ENCODE measurements around the gene HLA-F. TPM values are rescaled to one million over a fixed set of nuclear protein-coding genes. Genes with fewer than 3 reads are reported as not detected.

HLA-F gene
- total RNA-seq: 100 to 1,000 TPM; 315 to 372 TPM

DNA sequence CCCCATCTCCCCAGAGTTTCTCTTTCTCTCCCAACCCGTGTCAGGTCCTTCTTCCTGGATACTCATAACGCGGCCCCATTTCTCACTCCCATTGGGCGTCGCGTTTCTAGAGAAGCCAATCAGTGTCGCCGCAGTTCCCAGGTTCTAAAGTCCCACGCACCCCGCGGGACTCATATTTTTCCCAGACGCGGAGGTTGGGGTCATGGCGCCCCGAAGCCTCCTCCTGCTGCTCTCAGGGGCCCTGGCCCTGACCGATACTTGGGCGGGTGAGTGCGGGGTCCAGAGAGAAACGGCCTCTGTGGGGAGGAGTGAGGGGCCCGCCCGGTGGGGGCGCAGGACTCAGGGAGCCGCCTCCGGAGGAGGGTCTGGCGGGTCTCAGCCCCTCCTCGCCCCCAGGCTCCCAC lies at the start of gene HLA-F:
HLA-F (plus strand) TSS at position 173 of the 404 bp plus-strand sequence; CDS start at position 203, 30 bp downstream.
- Mint-ChIP-seq H3K4me3 (peak within 1 kb of the TSS; percentile 85), H3K36me3 (ENCODE audit: low read depth) (peaks cover 43% of the 10 kb centered on the region), H3K9me3 (no peaks in the 10 kb centered on the region), H3K27me3 (no peaks in the 10 kb centered on the region), H3K4me1 (peaks cover 52% of the 10 kb centered on the region), H3K27ac (peak within 1 kb of the TSS; percentile 90)
- DNase-seq: peak; percentile 90
- POLR2A ChIA-PET: no interaction called here
- CTCF ChIA-PET: no interaction called here

DNA sequence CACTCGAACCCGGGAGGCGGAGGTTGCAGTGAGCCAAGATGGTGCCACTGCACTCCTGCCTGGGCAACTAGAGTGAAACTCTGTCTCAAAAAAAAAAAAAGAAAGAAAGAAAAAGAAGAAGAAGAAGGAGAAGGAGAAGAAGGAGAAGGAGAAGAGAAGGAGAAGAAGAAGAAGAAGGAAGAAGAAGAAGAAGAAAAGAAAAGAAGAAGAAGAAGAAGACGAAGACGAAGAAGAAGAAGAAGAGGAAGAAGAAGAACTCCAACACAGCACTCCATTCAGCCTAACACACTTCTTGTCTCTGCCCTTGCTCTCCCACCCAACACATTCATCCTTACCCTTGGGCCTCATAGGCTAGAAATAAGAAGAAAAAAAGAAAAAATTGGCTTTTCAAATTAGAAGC lies 49.2 kb upstream of the HLA-F start:
- no peaks in the 10 kb centered on the region for H3K9me3 Mint-ChIP-seq
- ChIA-PET POLR2A (no interaction called here), CTCF (interaction anchor here (1.2 to 2.9 kb wide), 2 partner anchors 11 to 24 kb away, joined by 3 to 17 read pairs; no protein-coding TSS in a partner anchor)
- no peaks in the 10 kb centered on the region for H3K36me3 Mint-ChIP-seq (ENCODE audit: low read depth)
- no peak for DNase-seq
- H3K27me3 Mint-ChIP-seq: peaks cover 7% of the 10 kb centered on the region
- no peak overlapping the region for H3K4me3 Mint-ChIP-seq
- H3K4me1 Mint-ChIP-seq: peaks cover 11% of the 10 kb centered on the region
- H3K27ac Mint-ChIP-seq: no peak overlapping the region

DNA sequence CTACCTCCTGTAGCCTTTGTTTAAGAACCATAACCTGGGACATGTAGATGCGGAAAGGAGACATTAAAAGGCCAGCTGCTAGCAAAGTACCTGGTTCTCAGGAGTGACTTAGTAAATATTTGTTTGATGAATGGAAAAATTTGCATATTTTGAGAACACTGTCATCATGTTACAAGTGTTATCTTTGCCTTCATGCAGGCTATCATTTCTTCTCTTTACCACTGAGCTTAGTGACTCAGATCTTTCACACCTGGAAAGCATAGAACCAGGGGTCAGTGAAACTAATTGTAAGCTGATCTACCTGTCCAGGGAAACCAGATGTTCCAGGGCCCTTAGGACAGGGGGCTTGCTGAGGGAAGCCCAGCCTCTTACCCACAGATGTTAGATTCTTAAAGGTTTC lies 47.7 kb upstream of the HLA-F start:
- H3K36me3 Mint-ChIP-seq (ENCODE audit: low read depth): no peaks in the 10 kb centered on the region
- ChIA-PET CTCF (interaction anchor here (0.6 to 2.3 kb wide), 5 partner anchors 9 to 154 kb away, joined by 3 to 9 read pairs (median 5); no protein-coding TSS in a partner anchor), POLR2A (no interaction called here)
- peaks cover 5% of the 10 kb centered on the region for H3K27me3 Mint-ChIP-seq
- DNase-seq: no peak
- no peak overlapping the region for H3K27ac Mint-ChIP-seq
- H3K9me3 Mint-ChIP-seq: no peaks in the 10 kb centered on the region
- H3K4me1 Mint-ChIP-seq: peaks cover 11% of the 10 kb centered on the region
- H3K4me3 Mint-ChIP-seq: no peak overlapping the region

DNA sequence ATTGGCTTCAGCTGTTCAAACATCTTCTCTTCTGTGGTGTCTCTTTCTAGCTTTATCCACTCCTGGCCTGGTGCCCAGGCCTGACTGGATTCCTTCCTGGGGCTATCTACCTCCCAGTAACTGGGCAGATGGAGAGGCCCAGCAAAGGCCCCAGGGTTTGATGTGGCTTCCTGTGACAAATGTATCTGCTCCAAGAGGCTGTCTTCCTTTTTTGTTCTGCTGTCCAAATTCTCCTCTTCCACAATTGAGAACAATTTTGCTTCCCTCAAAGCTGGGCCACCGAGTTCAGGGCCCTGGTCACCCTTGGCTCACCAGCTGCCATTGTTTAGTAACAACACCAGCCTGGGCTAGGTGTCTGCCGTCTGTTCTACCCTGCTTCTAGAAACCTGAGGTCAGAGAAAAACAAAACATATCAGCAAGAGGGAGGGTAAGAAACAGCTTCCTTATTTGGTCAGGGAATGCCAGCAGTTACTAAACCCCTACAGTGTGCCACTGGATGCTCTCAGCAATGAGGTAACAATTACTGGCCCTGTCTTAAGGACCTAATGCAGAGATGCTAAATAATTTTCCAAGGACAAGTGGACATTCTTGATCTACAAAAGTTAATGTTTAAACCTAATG lies 46.1 kb upstream of the HLA-F start:
- Mint-ChIP-seq H3K36me3 (ENCODE audit: low read depth) (no peaks in the 10 kb centered on the region), H3K27ac (peak overlapping the region; percentile 47), H3K27me3 (no peaks in the 10 kb centered on the region), H3K4me3 (no peak overlapping the region), H3K4me1 (peaks cover 11% of the 10 kb centered on the region), H3K9me3 (no peaks in the 10 kb centered on the region)
- CTCF ChIA-PET: interaction anchor here (2.0 to 2.3 kb wide), 2 partner anchors 23 to 27 kb away, joined by 6 to 9 read pairs; no protein-coding TSS in a partner anchor
- DNase-seq: no peak
- POLR2A ChIA-PET: no interaction called here

DNA sequence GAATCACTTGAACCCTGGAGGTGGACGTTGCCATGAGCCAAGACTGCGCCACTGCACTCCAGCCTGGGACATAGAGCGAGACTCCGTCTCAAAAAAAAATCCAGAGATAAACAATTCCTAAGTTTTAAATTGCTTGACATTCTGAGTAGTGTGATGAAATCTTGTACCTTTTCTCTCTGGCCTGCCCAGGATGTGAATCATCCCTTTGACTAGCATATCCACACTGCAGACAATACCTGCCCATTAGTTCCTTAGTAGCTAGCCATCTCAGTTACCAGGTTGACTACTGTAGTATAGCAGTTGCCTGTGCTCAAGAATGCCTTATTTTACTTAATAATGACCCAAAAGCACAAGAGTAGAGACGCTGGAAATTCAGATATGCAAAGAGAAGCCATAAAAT lies 45.1 kb upstream of the HLA-F start:
- ChIA-PET POLR2A (no interaction called here), CTCF (interaction anchor here (2.0 kb wide), 1 partner anchor 28 kb away, joined by 6 read pairs; no protein-coding TSS in a partner anchor)
- Mint-ChIP-seq H3K9me3 (no peaks in the 10 kb centered on the region), H3K27ac (no peak overlapping the region), H3K36me3 (ENCODE audit: low read depth) (no peaks in the 10 kb centered on the region), H3K4me3 (no peak overlapping the region), H3K27me3 (no peaks in the 10 kb centered on the region), H3K4me1 (peaks cover 11% of the 10 kb centered on the region)
- DNase-seq: no peak

DNA sequence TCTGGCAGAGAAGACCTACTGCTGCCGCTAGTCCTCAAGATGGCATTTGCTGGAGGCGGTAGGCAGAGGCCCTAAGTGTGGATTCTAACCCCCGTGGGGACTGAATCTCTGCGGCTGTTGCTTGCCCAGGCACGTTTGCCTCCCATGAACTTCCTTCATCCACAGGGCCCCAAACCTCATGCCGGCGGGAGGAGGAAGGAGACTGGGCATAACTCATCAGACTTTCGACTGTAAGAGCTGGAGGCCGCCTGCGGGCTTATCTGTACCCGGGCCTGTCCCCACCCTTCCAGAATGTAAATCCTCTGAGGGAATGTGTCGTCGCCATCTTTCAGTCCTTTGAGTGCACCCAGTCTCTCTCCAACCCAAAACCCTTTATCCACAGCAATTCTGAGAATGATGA lies 43.3 kb upstream of the HLA-F start:
- Mint-ChIP-seq H3K27ac (no peak overlapping the region), H3K9me3 (no peaks in the 10 kb centered on the region), H3K36me3 (ENCODE audit: low read depth) (no peaks in the 10 kb centered on the region), H3K4me3 (no peak overlapping the region), H3K4me1 (peaks cover 14% of the 10 kb centered on the region), H3K27me3 (no peaks in the 10 kb centered on the region)
- POLR2A ChIA-PET: no interaction called here
- no peak for DNase-seq
- CTCF ChIA-PET: interaction anchor here (2.5 kb wide), 1 partner anchor 30 kb away, joined by 7 read pairs; no protein-coding TSS in a partner anchor

DNA sequence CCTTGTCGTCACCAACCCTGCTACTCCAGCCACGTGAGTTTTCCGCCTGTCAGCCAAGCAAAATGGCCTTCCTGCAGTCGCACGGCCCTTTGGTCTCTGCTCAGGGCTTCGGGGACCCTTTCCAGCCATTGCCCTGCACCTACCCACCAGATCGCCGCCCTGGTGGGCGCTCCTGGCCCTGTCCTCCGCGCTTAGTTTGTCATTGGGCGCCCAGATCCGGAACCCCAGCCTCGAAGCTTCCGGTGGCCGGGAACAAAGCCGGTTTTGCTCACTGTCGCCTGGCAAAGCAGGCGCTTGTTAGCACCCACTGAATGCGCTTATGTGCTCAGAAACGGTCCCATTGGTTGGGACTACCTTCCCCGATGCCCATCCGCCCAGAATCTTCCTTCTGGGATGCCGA lies 42.8 kb upstream of the HLA-F start:
- H3K4me3 Mint-ChIP-seq: no peak overlapping the region
- ChIA-PET CTCF (interaction anchor here (2.5 kb wide), 1 partner anchor 30 kb away, joined by 7 read pairs; no protein-coding TSS in a partner anchor), POLR2A (no interaction called here)
- no peaks in the 10 kb centered on the region for H3K36me3 Mint-ChIP-seq (ENCODE audit: low read depth)
- no peak for DNase-seq
- H3K27ac Mint-ChIP-seq: no peak overlapping the region
- H3K27me3 Mint-ChIP-seq: no peaks in the 10 kb centered on the region
- no peaks in the 10 kb centered on the region for H3K9me3 Mint-ChIP-seq
- peaks cover 14% of the 10 kb centered on the region for H3K4me1 Mint-ChIP-seq

DNA sequence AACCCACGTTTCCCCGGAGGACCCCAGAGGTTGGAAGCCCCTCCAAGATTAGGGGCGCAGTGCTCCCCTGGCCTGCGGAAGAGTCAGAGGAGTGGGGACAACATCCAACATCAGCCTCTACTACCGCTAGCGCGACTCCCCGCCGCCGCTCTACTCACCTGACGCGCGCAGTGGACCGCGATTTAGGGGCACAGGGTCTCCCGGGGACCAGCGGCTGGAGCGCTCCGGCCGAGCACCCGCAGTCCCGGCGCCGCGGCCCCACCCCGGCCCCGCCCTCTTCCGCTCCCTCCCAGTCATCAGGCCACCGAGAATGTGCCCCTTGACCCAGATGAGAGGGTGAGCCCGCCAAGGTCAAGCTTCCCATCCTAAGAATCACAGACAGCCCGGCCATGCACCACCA lies 42.3 kb upstream of the HLA-F start, which contains the start of gene ZFP57:
ZFP57 (minus strand) TSS at position 249 of the 400 bp plus-strand sequence. CDS start 4,149 bp downstream, outside the sequence.
- Mint-ChIP-seq H3K27ac (peak within 1 kb of the TSS; percentile 47), H3K36me3 (ENCODE audit: low read depth) (no peaks in the 10 kb centered on the region), H3K4me3 (no peak within 1 kb of the TSS), H3K4me1 (peaks cover 14% of the 10 kb centered on the region), H3K9me3 (no peaks in the 10 kb centered on the region), H3K27me3 (no peaks in the 10 kb centered on the region)
- ChIA-PET POLR2A (no interaction called here), CTCF (interaction anchor here (1.2 to 2.5 kb wide), 2 partner anchors 11 to 30 kb away, joined by 3 to 7 read pairs; no protein-coding TSS in a partner anchor)
- no peak for DNase-seq

DNA sequence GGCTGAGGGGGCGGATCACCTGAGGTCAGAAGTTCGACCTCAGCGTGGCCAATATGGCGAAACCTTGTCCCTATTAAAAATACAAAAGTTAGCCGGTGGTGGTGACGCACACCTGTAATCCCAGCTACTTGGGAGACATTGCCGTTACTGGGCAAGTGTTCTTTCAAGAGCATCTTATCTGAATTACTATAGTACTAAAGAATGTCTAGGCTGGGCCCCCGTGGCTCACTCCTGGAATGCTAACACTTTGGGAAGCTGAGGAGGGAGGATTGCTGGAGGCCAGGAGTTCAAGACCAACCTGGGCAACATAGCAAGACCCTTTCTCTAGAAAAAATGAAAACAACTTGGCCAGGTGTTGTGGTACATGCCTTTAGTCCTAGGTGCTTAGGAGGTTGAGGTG lies 41.4 kb upstream of the HLA-F start:
- POLR2A ChIA-PET: no interaction called here
- Mint-ChIP-seq H3K27me3 (no peaks in the 10 kb centered on the region), H3K4me3 (no peak overlapping the region), H3K36me3 (ENCODE audit: low read depth) (no peaks in the 10 kb centered on the region), H3K4me1 (peaks cover 9% of the 10 kb centered on the region), H3K27ac (peak overlapping the region; percentile 47), H3K9me3 (no peaks in the 10 kb centered on the region)
- CTCF ChIA-PET: interaction anchor here (0.6 to 2.5 kb wide), 5 partner anchors 12 to 358 kb away, joined by 3 to 7 read pairs (median 3); no protein-coding TSS in a partner anchor
- DNase-seq: no peak

DNA sequence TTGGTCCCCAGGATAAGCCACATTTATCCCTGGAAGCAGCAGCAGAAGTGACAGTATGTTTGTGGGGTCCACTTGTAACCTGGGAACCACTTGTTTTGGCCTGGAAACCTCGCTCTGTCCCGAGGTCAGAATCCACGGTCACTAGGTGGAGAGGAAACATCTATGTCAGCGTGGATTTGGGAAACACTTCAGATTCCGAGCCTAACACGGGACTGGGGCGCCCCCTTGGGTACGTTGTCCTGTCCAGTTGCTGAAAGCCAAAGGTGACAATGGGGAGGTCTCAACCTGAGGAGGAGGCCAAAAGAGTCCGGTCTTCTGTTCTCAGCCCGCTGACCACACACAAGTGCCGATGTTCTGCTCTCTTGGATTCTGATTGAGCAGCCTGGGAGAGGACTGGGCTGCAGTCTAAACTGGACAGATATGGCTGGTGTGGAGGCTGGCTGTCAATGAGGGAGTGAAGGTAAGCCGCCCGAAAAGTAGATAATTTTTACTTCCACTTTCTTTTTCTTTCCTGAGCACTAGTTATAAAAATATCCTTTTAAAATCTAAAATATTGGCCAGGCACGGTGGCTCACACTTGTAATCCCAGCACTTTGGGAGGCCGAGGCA lies 37.4 kb upstream of the HLA-F start:
- ChIA-PET CTCF (interaction anchor here (1.2 to 2.0 kb wide), 2 partner anchors 11 to 32 kb away, joined by 5 to 7 read pairs; no protein-coding TSS in a partner anchor), POLR2A (no interaction called here)
- Mint-ChIP-seq H3K9me3 (no peaks in the 10 kb centered on the region), H3K36me3 (ENCODE audit: low read depth) (no peaks in the 10 kb centered on the region), H3K4me3 (no peak overlapping the region), H3K27ac (no peak overlapping the region), H3K27me3 (peaks cover 6% of the 10 kb centered on the region), H3K4me1 (peaks cover 3% of the 10 kb centered on the region)
- DNase-seq: no peak

DNA sequence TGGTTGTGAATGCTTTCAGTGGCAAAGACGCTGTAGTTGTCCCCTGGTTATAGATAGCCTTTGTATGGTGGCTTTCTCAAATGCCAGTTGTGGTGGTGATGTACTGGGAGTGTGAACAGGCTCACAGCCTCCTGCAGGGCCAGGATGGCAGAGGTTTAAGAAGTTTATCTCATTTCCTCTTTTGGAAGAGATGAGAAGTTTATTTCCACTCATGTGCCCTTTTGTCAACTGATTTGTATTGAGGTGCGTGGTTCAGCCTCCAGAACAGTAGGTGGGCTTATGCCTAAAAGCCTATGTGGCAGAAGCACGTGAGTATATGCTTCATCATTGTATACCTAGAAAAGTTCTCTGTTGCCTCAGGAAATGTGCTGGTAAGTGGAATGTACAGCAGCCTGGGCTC lies 28.6 kb upstream of the HLA-F start:
- Mint-ChIP-seq H3K36me3 (ENCODE audit: low read depth) (no peaks in the 10 kb centered on the region), H3K27me3 (peaks cover 13% of the 10 kb centered on the region), H3K4me1 (no peaks in the 10 kb centered on the region), H3K4me3 (no peak overlapping the region), H3K9me3 (peaks cover 3% of the 10 kb centered on the region), H3K27ac (no peak overlapping the region)
- POLR2A ChIA-PET: no interaction called here
- CTCF ChIA-PET: no interaction called here
- no peak for DNase-seq

DNA sequence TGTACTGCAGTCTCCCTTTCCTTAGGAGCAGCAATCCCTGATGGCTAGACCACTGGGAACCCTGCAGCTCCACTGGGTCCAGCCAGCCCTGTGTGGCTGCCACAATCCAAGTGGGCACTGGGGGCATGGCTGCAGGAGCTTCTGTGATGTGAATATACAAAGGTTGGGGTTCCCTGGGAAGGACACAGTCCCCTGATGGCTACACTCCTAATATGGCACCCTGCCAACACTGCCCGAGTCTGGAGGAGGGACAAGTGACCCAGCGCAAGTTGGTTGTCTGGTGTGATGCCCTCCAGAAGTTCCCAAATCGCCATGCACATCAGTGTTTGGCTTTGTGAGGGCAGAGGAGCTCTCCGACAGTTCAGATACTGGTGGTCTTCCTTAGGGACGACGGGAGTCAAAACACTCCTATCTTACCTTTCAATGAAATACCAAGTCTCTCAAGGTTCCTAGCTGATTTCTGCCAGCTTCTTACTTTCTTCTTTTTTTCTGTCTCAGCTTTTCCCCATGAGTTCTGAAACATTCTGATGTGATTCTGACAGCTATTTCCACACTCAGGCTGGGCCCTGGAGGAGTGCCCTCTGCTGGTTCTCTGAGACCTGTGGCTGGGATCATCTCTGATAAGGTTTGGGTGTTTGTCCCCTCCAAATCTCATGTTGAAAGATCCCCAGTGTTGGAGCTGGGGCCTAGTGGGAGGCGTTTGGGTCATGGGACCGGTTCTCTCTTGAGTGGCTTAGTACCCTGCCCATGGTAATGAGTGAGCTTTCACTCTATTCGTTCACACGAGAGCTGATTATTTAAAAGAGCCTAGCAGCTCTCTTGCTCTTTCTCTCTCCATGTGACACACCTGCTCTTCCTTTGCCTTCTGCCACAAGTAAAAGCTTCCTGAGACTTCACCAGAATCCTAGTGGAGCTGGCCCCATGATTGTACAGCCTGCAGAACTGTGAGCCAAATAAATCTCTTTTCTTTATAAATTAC lies 26.8 kb upstream of the HLA-F start:
- Mint-ChIP-seq H3K27me3 (peaks cover 20% of the 10 kb centered on the region), H3K27ac (no peak overlapping the region), H3K36me3 (ENCODE audit: low read depth) (no peaks in the 10 kb centered on the region), H3K4me1 (no peaks in the 10 kb centered on the region), H3K9me3 (peaks cover 3% of the 10 kb centered on the region), H3K4me3 (no peak overlapping the region)
- DNase-seq: peak; percentile 18
- ChIA-PET CTCF (interaction anchor here (0.5 to 1.6 kb wide), 11 partner anchors 9 to 139 kb away, joined by 3 to 8 read pairs (median 4); no protein-coding TSS in a partner anchor), POLR2A (interaction anchor here (0.7 kb wide), 1 partner anchor 9 kb away, joined by 3 read pairs; no protein-coding TSS in a partner anchor)
